A673 (cell line): ENCODE data around the gene KIT.

ENCODE experiments used
- CTCF ChIP-seq: fragments of 300-800, 200-600 bp; sonication (generic); conservative IDR thresholded peaks from 2 replicates; pipeline ENCODE4 v1.5.1; 2017; ENCODE audit warnings: low read depth, mild to moderate bottlenecking, antibody characterized with exemption, low read length, moderate library complexity, mixed read lengths
- EZH2 ChIP-seq: fragments of 200-600 bp; sonication (generic); IDR thresholded peaks from 2 replicates; pipeline ENCODE4 v1.6.1; 2017; ENCODE audit warnings: borderline replicate concordance, low read depth, mild to moderate bottlenecking, mixed read lengths, antibody characterized with exemption, low read length; ENCODE audit not compliant: poor library complexity, severe bottlenecking

- TF ChIP-seq CTCF (no peak), EZH2 (no peak)
Observed at GRCh38 chr4:54729256-54729655, 71.5 kb downstream of the KIT start.
